Measurements from ENCODE around the gene SMIM21.

SMIM21 gene

DNA sequence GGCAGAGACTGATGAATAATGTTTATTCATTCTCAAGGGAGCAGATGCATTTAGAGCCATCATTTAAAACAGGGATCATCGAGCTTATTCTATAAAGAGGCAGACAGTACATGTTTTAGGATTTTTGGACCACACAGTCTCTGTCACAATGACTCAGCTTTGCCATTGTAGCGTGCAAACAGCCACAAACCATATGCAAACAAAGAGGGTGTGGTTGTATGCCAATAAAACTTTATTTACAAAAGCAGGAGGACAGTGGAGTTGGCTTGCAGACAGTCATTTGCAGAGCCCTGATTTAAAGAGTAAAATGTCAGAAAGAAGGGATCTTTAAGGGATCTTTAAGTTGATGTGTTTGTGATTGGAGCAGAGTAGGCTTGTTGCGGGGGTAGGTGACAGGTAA is 51.5 kb downstream of the SMIM21 start:
- no peak for DNase-seq (ENCODE audit: low read depth, low spot score)
- H3K27me3 ChIP-seq (ENCODE audit: insufficient read depth, insufficient read length): no peaks in the 10 kb centered on the region
- H3K9ac ChIP-seq (ENCODE audit: insufficient read length, low read depth): no peak overlapping the region
- no peak overlapping the region for H3K4me3 ChIP-seq (ENCODE audit: insufficient read length, low read depth)
- H3K9me3 ChIP-seq (ENCODE audit: insufficient read depth, low read length): no peaks in the 10 kb centered on the region
- H3K36me3 ChIP-seq (ENCODE audit: insufficient read depth, insufficient read length, low read length): no peaks in the 10 kb centered on the region
- no peaks in the 10 kb centered on the region for H3K4me1 ChIP-seq (ENCODE audit: insufficient read depth, insufficient read length)
- no peak for TF ChIP-seq ZNF274 (IDR thresholded peaks at IDR 0.05; ENCODE audit: low read depth, low read length)
- TF ChIP-seq YY1 (IDR thresholded peaks at IDR 0.05; ENCODE audit: insufficient read depth, insufficient read length): no peak
- no peak for TF ChIP-seq SUZ12 (IDR thresholded peaks at IDR 0.05; ENCODE audit: extremely low read depth, insufficient read depth, insufficient read length)

DNA sequence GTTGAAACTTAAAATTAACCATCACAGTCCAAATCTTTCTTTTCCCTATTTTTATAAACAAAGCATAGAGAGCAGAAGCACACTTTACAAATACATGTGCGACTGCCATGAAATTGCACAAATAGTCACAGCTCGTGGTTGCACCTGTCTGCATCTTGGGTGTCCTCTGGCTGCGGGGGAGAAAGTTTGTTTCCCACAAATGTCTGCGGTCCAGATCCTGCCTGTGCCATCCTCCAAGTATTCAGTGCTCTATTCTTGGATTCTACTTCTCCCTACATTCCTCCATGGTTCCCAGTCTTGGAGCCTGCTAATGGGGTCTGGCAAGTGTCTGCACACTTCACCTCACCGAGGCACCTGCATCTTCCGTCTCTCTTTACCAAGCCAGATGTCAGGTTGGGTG is 52.2 kb downstream of the SMIM21 start:
- TF ChIP-seq SUZ12 (IDR thresholded peaks at IDR 0.05; ENCODE audit: extremely low read depth, insufficient read depth, insufficient read length) (no peak), YY1 (IDR thresholded peaks at IDR 0.05; ENCODE audit: insufficient read depth, insufficient read length) (no peak), ZNF274 (IDR thresholded peaks at IDR 0.05; ENCODE audit: low read depth, low read length) (no peak)
- Histone ChIP-seq H3K4me3 (ENCODE audit: insufficient read length, low read depth) (no peak overlapping the region), H3K36me3 (ENCODE audit: insufficient read depth, insufficient read length, low read length) (no peaks in the 10 kb centered on the region), H3K9me3 (ENCODE audit: insufficient read depth, low read length) (no peaks in the 10 kb centered on the region), H3K4me1 (ENCODE audit: insufficient read depth, insufficient read length) (no peaks in the 10 kb centered on the region), H3K27me3 (ENCODE audit: insufficient read depth, insufficient read length) (no peaks in the 10 kb centered on the region), H3K9ac (ENCODE audit: insufficient read length, low read depth) (no peak overlapping the region)
- DNase-seq (ENCODE audit: low read depth, low spot score): no peak

DNA sequence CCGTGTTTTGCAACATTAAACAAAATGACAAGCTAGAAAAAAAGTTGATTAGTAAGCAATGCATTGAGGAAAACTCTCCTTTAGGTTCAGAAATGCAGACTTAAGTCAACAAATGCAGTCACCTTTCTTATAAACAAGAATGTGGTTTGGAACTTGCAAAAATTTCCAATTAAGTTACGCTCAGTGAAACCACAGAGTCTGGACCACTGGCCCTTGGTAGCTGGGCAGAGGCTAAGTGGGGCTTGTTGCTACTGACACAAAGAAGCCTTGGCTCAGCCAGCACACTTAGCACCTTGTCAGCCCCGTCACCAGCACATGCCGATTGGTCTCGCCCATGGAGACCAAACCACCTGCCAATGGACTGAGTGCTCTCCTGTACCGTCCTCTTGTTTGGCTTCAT is 53.0 kb downstream of the SMIM21 start:
- Histone ChIP-seq H3K27me3 (ENCODE audit: insufficient read depth, insufficient read length) (no peaks in the 10 kb centered on the region), H3K36me3 (ENCODE audit: insufficient read depth, insufficient read length, low read length) (no peaks in the 10 kb centered on the region)
- TF ChIP-seq YY1 (IDR thresholded peaks at IDR 0.05; ENCODE audit: insufficient read depth, insufficient read length) (no peak), ZNF274 (IDR thresholded peaks at IDR 0.05; ENCODE audit: low read depth, low read length) (no peak), SUZ12 (IDR thresholded peaks at IDR 0.05; ENCODE audit: extremely low read depth, insufficient read depth, insufficient read length) (no peak)

DNA sequence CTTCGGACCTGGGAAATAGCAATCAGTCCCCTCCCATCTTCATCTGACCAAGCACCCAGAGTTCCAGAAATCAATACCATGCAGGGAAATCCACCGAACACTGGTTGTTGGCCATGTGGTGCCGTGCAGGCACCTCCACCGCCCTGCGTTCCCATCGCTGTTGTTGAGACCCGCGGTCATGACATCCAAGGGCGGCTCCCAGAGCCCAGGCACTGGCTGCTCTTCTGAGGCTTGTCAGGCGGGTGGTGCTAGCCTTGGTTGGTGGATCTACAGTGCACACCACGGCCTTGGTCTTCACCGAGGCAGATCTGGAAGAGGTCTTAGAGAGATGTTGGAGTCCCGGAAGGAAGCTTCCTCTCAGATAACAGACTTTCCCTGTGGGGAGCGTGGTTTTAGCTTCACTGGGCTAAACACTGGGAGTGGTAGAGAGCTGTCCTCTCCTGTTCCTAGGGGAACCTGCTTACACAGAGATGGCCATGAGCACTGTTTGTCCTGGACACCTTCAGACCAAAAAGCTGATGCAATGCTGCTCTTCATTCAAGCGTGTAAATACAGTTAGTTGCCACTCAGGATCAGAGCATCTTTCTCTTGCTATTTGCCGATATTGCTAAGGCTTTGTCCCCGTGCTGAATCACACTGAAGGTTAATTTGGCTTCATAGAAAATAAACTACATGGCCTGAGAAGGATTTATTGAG is 58.3 kb downstream of the SMIM21 start:
- H3K4me3 ChIP-seq (ENCODE audit: insufficient read length, low read depth): no peak overlapping the region
- H3K9me3 ChIP-seq (ENCODE audit: insufficient read depth, low read length): no peaks in the 10 kb centered on the region
- H3K4me1 ChIP-seq (ENCODE audit: insufficient read depth, insufficient read length): peaks cover 5% of the 10 kb centered on the region
- no peak for DNase-seq (ENCODE audit: low read depth, low spot score)
- no peak for TF ChIP-seq ZNF274 (IDR thresholded peaks at IDR 0.05; ENCODE audit: low read depth, low read length)
- no peak for TF ChIP-seq SUZ12 (IDR thresholded peaks at IDR 0.05; ENCODE audit: extremely low read depth, insufficient read depth, insufficient read length)
- TF ChIP-seq YY1 (IDR thresholded peaks at IDR 0.05; ENCODE audit: insufficient read depth, insufficient read length): no peak
- no peaks in the 10 kb centered on the region for H3K36me3 ChIP-seq (ENCODE audit: insufficient read depth, insufficient read length, low read length)
- no peaks in the 10 kb centered on the region for H3K27me3 ChIP-seq (ENCODE audit: insufficient read depth, insufficient read length)
- no peak overlapping the region for H3K9ac ChIP-seq (ENCODE audit: insufficient read length, low read depth)

More for the DNA sequence above, 53.0 kb downstream of the SMIM21 start:
- Histone ChIP-seq H3K9me3 (ENCODE audit: insufficient read depth, low read length) (no peaks in the 10 kb centered on the region), H3K9ac (ENCODE audit: insufficient read length, low read depth) (no peak overlapping the region), H3K4me3 (ENCODE audit: insufficient read length, low read depth) (no peak overlapping the region), H3K4me1 (ENCODE audit: insufficient read depth, insufficient read length) (no peaks in the 10 kb centered on the region)
- DNase-seq (ENCODE audit: low read depth, low spot score): no peak

DNA sequence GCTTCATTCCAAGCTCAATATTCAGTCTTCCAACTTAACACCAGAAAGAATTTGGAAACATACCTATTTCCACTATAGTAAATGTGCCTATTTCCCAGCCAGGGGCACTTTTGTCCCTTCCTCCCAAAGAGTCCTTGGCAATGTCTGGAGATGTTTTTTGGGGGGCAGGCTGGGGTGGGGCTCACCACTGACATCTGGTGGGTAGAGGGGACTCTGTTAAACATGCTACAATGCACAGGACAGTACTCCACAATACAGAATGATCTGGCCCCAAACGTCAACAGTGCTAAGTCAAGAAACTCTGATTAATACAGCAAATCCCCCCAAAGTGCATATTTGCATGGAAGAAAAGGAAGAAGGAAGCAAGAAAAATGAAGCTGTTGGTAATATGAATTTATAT is 61.7 kb downstream of the SMIM21 start:
- Histone ChIP-seq H3K4me3 (ENCODE audit: insufficient read length, low read depth) (no peak overlapping the region), H3K4me1 (ENCODE audit: insufficient read depth, insufficient read length) (peaks cover 5% of the 10 kb centered on the region), H3K9ac (ENCODE audit: insufficient read length, low read depth) (no peak overlapping the region), H3K9me3 (ENCODE audit: insufficient read depth, low read length) (no peaks in the 10 kb centered on the region), H3K27me3 (ENCODE audit: insufficient read depth, insufficient read length) (no peaks in the 10 kb centered on the region), H3K36me3 (ENCODE audit: insufficient read depth, insufficient read length, low read length) (no peaks in the 10 kb centered on the region)
- TF ChIP-seq YY1 (IDR thresholded peaks at IDR 0.05; ENCODE audit: insufficient read depth, insufficient read length) (no peak), SUZ12 (IDR thresholded peaks at IDR 0.05; ENCODE audit: extremely low read depth, insufficient read depth, insufficient read length) (no peak), ZNF274 (IDR thresholded peaks at IDR 0.05; ENCODE audit: low read depth, low read length) (no peak)
- DNase-seq (ENCODE audit: low read depth, low spot score): no peak

DNA sequence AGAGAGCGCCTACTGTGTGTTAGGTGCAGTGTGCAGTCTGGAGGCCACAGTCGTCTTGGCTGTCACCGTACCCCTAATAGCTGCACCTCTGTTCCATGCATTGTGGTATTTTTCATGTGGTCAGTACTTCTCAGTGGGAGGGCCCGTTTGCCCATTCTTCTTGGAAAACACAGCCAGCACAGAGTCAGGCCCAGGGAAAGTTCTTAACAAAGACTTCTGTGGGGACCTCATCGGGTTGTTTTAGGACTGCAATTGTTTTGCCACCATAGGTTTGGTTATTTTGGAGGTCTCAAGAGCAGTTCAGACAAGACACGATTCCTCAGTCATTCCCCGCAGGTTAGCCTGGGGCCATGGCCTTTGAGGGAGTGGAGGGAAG is 62.3 kb downstream of the SMIM21 start:
- peaks cover 5% of the 10 kb centered on the region for H3K4me1 ChIP-seq (ENCODE audit: insufficient read depth, insufficient read length)
- no peaks in the 10 kb centered on the region for H3K9me3 ChIP-seq (ENCODE audit: insufficient read depth, low read length)
- no peaks in the 10 kb centered on the region for H3K27me3 ChIP-seq (ENCODE audit: insufficient read depth, insufficient read length)
- no peak overlapping the region for H3K4me3 ChIP-seq (ENCODE audit: insufficient read length, low read depth)
- H3K36me3 ChIP-seq (ENCODE audit: insufficient read depth, insufficient read length, low read length): no peaks in the 10 kb centered on the region
- TF ChIP-seq ZNF274 (IDR thresholded peaks at IDR 0.05; ENCODE audit: low read depth, low read length) (no peak), SUZ12 (IDR thresholded peaks at IDR 0.05; ENCODE audit: extremely low read depth, insufficient read depth, insufficient read length) (no peak), YY1 (IDR thresholded peaks at IDR 0.05; ENCODE audit: insufficient read depth, insufficient read length) (no peak)
- no peak overlapping the region for H3K9ac ChIP-seq (ENCODE audit: insufficient read length, low read depth)
- DNase-seq (ENCODE audit: low read depth, low spot score): no peak

DNA sequence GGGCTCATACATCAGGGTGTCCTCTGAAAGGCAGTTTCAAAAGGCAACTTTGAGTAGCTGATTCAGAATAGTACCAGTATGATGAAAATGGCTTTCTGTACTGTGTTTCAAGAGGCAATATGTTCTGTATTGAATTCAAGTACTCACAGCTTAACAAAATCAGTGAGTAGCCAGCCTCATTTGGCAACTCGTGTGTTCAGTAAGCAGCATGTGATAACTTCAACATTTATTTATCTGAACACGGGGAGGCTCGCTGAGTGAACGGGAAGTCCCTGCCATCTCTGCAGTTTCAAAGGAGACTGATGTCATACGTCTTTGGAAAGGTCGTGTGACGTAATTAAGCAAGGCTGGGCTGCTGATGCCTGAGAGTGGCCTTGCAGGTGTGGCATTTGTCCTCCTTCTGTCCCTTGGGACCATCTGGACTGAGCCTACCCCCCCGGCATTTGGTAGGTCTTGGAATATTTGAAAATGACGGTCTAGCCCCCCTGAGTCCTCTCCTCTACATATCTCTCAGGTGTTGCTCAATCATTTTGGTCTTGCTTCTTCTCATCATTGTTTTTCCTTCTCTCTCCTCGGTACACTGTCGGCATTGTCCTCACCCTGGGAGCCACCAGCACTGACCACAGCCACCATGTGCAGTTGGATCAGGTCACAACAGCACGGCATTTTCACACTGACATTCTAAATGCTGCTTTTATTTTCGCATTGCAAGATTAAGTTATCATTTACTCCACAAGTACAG is 62.8 kb downstream of the SMIM21 start:
- Histone ChIP-seq H3K9me3 (ENCODE audit: insufficient read depth, low read length) (no peaks in the 10 kb centered on the region), H3K4me1 (ENCODE audit: insufficient read depth, insufficient read length) (peaks cover 5% of the 10 kb centered on the region), H3K4me3 (ENCODE audit: insufficient read length, low read depth) (no peak overlapping the region), H3K27me3 (ENCODE audit: insufficient read depth, insufficient read length) (no peaks in the 10 kb centered on the region), H3K36me3 (ENCODE audit: insufficient read depth, insufficient read length, low read length) (no peaks in the 10 kb centered on the region), H3K9ac (ENCODE audit: insufficient read length, low read depth) (no peak overlapping the region)
- DNase-seq (ENCODE audit: low read depth, low spot score): no peak
- TF ChIP-seq ZNF274 (IDR thresholded peaks at IDR 0.05; ENCODE audit: low read depth, low read length) (no peak), SUZ12 (IDR thresholded peaks at IDR 0.05; ENCODE audit: extremely low read depth, insufficient read depth, insufficient read length) (no peak), YY1 (IDR thresholded peaks at IDR 0.05; ENCODE audit: insufficient read depth, insufficient read length) (no peak)

Measured in NT2/D1 (cell line).